ENCODE data around the gene NPTX1.

The NPTX1 gene

GRCh38 chr17:80425835-80426426 is 50.5 kb downstream of the NPTX1 start:
- ATAC-seq: no peak

- no peak for ATAC-seq
These were observed 51.3 kb downstream of the NPTX1 start for GRCh38 chr17:80424878-80425765.

- ATAC-seq: no peak
These were observed 52.1 kb downstream of the NPTX1 start for GRCh38 chr17:80424261-80424660.

GRCh38 chr17:80423536-80424225 is 52.7 kb downstream of the NPTX1 start:
- no peak for ATAC-seq

GRCh38 chr17:80422981-80423380 is 53.4 kb downstream of the NPTX1 start:
- ATAC-seq: no peak

GRCh38 chr17:80422276-80422675 is 54.1 kb downstream of the NPTX1 start:
- no peak for ATAC-seq

- no peak for ATAC-seq
These were observed 54.9 kb downstream of the NPTX1 start for GRCh38 chr17:80421381-80422090.

GRCh38 chr17:80419255-80419654 is 57.2 kb downstream of the NPTX1 start:
- ATAC-seq: no peak

- no peak for ATAC-seq
These were observed 57.8 kb downstream of the NPTX1 start for GRCh38 chr17:80418589-80418988.
